ENCODE results near the gene CRYGS.

- no peak for TF ChIP-seq POLR2A (conservative IDR thresholded peaks at IDR 0.05)
- no peak for TF ChIP-seq GTF2F1 (IDR thresholded peaks at IDR 0.05; ENCODE audit: low read depth, low read length)
- TF ChIP-seq OTX1 (CRISPR knock-in tag; IDR thresholded peaks at IDR 0.05) = no peak
- TF ChIP-seq NR1H2 (CRISPR knock-in tag; IDR thresholded peaks at IDR 0.05) = no peak
- no peak for TF ChIP-seq MAZ (CRISPR knock-in tag; conservative IDR thresholded peaks at IDR 0.05 in 1 of 2, IDR thresholded peaks at IDR 0.05 in 1 of 2)
- no peak for TF ChIP-seq CBX8 (IDR thresholded peaks at IDR 0.05; ENCODE audit: borderline replicate concordance, extremely low read depth, low read depth, low read length, poor library complexity, severe bottlenecking)
- TF ChIP-seq THRA (IDR thresholded peaks at IDR 0.05) = no peak
- no peak for TF ChIP-seq ARHGAP35 (IDR thresholded peaks at IDR 0.05; ENCODE audit: partially characterized antibody)
- no peak for TF ChIP-seq ZBED1 (IDR thresholded peaks at IDR 0.05)
- no peak for TF ChIP-seq NR2C2 (CRISPR knock-in tag; IDR thresholded peaks at IDR 0.05)
- TF ChIP-seq NR2C2 (tag; IDR thresholded peaks at IDR 0.05) = no peak
- no peak for TF ChIP-seq CBX2 (IDR thresholded peaks at IDR 0.05; ENCODE audit: insufficient read depth, low read length, poor library complexity, severe bottlenecking)
Observed at GRCh38 chr3:186512570-186513302, 31.4 kb downstream of the CRYGS start.
